GM12892 (cell line): ENCODE results near the gene H6PD.
"Not testable (repeated sequence)": the region's sequence is repeated elsewhere in the genome, so short reads cannot be mapped to it uniquely, and the experiment has no call there.

ENCODE experiments used
- DNase-seq: peaks from one replicate; pipeline ENCODE4 v3.0.0; 2011; ENCODE audit not compliant: insufficient read length
- FAIRE-seq: peaks from 2 replicates; lab custom pipeline; 2011; peaks lifted over from hg19 to GRCh38; lab: Jason Lieb, UNC
- POLR2A ChIP-seq: IDR thresholded peaks from 2 replicates; pipeline ENCODE4 v1.6.1; 2011; ENCODE audit warnings: low read depth, low read length, control low read depth
- POLR2AphosphoS5 ChIP-seq: IDR thresholded peaks from 2 replicates; pipeline ENCODE4 v1.6.1; 2011; ENCODE audit warnings: low read depth, low read length, control low read depth
- TAF1 ChIP-seq: IDR thresholded peaks from 2 replicates; pipeline ENCODE4 v1.6.1; 2011; ENCODE audit warnings: low read depth, mild to moderate bottlenecking, control low read depth, low read length, borderline replicate concordance

The H6PD gene

DNA sequence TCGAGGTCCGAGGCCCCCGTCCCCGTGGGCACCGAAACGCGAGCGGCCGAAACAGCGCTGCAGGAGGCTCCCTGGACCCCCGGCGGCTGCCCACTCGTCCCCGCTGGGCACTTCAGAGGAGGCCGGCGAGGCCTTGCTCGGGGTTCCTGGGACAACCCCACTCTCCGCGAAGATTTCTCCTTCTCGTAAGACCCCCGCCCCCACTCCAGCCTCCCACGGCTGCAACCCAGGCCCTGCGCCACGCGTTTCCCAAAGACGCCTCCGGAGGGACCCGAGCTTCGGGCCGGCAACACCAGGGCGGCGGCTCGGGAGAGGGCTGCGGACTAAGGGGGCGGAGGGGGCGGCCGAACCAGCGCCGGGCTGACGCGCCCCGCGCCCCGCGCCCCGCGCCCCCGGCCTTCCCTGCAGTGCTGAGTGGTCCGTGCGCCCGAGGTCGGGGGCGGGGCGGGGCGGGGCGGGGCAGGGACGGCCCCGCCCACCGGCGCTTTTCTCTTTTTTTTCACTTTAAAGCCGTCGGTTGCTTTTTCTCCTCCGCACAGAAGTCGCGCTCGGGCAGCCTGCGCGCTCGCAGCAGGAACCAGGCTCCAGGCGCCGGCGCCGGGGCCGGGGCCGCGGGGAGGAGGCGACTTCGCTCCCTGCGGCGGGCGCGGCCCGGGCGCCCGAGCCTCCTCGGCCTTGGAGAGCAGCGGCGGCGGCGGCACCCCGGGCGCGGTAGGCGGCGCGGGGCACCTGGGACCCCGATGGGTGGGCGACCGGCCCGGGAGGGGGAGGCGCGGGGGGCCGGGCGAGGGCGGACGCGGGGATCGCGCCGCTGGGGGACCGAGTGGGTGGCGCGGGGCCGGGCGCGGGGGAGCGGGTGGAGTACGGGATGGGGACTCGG is 58.0 kb downstream of the H6PD start, which contains the start of gene SPSB1:
TSS of gene SPSB1 (plus strand) at position 534 of the 880 bp plus-strand sequence. CDS start 62,998 bp downstream, outside the sequence.
- DNase-seq (no peak), FAIRE-seq (no peak)
- TF ChIP-seq POLR2A (peak; percentile 66; the same call in 1 of the 2 replicates), POLR2AphosphoS5 (no peak), TAF1 (0 out of 2 replicates have a peak, but pooled peaks have one; percentile 24)

DNA sequence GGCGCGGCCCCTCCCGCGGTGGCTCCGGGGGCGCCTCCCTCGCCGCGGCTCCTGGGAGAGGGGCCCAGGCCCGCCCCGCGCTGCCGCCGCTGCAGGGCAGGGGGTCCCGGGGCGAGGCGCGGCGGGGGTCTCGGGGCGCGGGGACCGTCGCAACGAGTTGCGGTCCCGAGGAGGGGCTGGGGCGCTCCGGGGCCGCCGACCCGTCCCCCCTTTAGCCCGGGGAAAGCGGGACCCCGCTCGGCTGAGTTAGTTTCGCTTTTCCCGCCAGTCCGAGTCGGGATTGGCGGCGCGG is 58.6 kb downstream of the H6PD start:
- no peak for FAIRE-seq
- no peak for DNase-seq
- TF ChIP-seq POLR2AphosphoS5 (no peak), TAF1 (no peak), POLR2A (no peak)

DNA sequence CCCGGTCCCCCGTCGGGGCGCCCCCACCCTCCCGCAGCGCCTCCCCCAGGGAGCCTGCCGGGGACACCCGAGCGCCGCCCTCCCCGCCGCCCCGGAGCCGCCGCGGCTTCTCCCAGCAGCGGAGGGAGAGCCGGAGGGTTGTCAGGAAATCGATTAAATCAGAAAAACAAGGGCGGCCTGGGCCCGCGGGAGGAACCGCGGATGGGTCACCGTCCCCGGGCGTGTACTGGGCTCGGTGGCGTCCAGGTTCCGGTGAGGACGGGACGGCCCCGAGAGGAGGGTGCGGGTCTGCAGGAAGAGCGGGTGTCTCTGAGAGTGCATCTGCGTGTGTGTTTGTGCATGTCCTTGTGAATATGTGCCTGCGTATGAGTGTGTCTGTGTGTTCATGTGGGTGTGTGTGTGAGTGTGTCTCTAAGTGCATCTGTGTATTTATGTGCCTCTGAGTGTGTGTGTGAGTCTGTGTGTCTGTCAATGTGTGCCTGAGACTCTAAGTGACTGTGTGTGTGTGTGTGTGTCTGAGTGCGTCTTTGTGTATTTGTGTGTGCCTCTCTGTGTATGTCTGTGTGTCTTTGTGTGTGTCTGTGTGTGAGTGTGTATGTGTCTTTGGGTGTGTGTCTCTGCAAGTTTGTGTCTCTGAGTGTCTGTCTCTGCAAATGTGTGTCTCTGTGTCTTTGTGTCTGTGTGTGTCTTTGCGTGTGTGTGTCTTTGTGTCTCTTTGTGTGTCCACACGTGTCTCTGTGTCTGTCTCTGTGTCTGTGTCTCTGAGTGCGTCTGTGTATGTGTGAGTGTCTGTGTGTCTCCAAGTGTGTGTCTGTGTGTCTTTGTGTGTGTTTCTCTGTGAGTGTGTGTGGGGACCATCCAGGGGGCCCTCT is 59.2 kb downstream of the H6PD start:
- TF ChIP-seq POLR2A (no peak), TAF1 (no peak), POLR2AphosphoS5 (no peak)
- no peak for DNase-seq
- peak; percentile 87 for FAIRE-seq

DNA sequence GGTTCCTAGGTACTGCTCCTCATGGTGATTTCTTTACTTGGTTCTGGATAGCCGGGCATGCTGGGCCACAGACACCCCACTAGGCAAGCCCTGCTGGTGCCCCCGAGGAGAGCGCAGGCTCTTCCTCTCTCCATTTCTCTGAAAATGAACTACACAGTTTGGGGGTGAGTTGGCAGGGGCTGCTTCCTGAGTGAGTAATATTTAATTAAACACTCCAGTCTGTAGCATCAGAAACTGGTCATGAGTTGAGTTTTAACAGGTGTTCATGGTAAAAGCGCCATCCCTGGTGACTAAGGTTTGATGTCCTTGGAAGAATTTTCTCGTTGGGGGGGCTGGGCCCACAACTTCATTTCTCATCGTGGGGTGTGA is 59.8 kb downstream of the H6PD start:
- DNase-seq (no peak), FAIRE-seq (no peak)
- TF ChIP-seq POLR2AphosphoS5 (no peak), POLR2A (no peak), TAF1 (no peak)

DNA sequence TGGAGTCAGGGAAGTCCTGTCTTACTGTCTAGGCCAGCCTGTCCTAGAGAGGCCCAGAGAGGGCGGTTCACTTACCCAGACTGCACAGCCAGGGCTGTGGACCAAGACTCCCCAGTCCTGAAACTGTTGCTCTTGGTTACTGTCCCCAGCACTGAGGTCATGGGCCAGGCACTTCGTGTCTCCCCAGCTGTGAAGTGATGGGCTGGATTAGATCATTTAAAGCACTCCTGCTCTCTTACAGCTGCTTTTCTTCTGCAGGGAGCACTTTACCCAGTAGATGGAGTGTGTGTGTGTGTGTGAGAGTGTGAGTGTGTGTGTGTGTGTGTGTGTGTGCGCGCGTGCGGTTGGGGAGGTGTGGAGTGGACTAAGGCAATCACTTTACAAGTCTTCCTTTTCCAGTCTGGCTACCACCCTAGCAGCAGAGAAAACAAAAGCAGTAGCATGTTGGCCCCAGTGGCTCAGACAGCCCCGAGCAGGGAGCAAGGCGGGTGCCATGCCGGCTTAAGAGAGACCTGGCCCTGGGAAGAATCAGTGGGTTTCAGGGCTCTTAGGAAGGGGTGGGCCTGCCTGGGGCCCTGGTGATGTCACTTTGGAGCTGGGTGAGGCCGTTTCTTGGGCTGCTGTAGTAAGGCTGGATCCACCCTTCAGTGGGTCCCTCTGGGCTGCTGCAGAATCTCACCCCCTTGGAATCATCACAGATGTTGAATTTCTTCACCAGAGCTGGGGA is 60.5 kb downstream of the H6PD start:
- peak; percentile 33 for FAIRE-seq
- TF ChIP-seq TAF1: no peak
- no peak for TF ChIP-seq POLR2A
- no peak for TF ChIP-seq POLR2AphosphoS5
- no peak for DNase-seq

DNA sequence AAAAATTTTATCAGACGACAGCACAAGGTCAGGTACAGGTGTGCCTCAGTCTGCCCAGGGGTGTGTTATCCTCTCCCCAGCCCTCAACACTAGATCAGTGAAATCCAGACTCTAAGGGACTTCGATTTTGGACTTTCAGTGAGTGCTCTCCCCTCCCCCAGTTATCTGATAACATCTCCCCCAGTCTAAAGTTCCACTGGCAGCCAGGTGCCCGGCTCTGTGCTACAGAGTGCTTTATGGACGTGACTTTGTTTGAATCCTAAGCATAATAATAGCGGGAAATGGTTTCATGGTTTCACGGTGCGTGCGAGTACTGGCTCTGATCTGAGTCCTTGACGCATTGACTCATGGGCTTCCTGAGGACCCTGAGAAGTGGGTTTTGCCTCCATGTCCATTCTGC is 61.3 kb downstream of the H6PD start:
- DNase-seq (no peak), FAIRE-seq (no peak)
- TF ChIP-seq POLR2AphosphoS5: no peak
- no peak for TF ChIP-seq POLR2A
- TF ChIP-seq TAF1: no peak

DNA sequence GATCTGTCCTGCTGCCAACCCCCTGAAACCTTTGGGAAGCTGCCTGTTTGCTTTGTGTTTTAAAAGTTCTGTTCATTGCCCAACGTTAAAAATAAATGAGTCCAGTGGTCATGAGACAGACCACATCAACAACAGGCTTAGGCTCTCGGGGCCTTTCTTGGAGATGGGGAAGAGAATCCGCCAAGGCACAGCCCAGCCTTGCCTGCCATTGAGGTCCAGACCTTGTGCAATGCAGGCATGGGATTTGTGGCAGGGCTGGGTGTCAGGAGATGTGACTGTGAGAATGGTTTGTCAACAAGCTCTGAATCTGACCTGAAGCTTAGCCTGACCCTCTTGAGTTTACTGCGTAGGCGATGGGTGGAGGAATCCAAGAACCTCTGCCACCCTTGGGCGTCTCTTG is 62.3 kb downstream of the H6PD start:
- TF ChIP-seq TAF1: no peak
- no peak for DNase-seq
- no peak for FAIRE-seq

DNA sequence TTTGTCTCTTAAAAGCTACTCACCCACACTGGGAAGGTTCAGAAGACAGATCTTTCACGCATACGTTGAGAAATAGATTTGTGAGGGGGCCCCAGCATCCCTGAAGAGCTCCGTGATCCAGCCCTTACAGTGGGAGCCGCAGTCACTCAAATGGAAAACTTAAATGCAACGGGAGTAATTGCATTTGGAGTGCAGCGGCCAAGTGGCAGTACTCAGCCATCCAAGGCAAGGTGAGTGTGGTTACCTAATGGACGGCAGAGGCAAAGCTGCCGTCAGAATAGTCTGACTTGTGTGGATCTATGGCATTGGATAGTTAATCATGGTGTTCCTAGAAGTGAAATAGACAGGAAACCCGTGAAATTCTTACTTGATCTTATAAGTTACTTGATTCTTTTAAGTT is 63.3 kb downstream of the H6PD start:
- no peak for FAIRE-seq
- TF ChIP-seq POLR2AphosphoS5 (no peak), POLR2A (no peak), TAF1 (no peak)
- DNase-seq: no peak

DNA sequence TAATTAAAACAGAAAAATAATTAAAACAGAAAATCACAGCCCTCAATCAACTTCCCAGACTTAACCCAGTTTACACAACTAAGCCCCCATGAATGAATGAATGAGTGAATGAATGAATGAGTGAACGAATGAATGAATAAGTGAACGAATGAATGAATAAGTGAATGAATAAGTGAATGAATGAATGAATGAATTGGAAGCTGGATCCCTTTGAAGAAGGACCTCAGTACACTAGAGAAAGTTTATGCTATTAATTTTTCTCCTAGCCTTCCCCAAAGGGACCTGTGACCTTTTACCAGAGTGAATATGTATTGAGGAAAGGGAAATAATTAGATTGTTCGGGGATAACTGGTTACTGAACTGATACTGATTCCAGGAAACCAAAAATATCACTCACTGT is 63.7 kb downstream of the H6PD start:
- no peak for DNase-seq
- FAIRE-seq: no peak
- TF ChIP-seq POLR2AphosphoS5 (no peak), TAF1 (no peak), POLR2A (no peak)

DNA sequence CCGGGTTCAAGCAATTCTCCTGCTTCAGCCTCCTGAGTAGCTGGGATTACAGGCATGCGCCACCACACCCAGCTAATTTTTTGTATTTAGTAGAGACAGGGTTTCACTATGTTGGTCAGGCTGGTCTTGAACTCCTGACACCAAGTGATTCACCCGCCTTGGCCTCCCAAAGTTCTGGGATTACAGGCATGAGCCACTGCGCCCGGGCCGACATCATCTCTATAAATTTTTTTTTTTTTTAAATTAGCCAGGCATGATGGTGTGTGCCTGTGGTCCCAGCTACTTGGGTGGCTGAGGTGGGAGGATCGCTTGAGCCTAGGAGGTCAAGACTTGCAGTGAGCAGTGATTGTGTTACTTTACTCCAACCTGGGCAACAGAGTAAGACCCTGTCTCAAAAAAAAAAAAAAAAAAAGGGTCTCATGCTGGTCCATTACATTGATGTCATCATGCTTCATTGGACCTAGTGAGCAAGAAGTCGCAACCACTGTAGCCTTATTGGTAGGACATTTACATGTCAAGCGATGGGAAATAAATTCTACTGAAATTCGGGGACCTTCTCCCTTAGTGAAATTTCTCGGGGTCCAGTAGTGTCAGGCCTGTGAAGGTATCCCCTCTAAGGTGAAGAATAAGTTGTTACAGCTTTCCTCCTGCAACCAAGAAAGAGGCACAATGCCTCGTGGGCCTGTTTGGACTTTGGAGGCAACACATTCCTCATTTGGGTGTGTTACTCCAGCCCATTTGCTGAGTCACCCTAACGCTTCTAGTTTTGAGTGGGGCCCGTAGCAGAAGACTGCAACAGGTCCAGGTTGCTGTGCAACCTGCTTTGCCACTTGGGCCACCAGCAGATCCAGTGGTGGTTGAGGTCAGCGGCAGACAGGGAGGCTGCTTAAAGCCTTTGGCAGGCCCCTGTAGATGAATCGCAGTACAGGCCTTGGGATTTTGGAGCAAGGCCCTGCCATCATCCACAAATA is 65.3 kb downstream of the H6PD start:
- FAIRE-seq, DNase-seq: not testable (repeated sequence)
